ENCODE measurements around the gene TFR2.

The TFR2 gene

GRCh38 chr7:100678291-100678984, 37.1 kb upstream of the TFR2 start:
- TF ChIP-seq POLR2AphosphoS5 (IDR thresholded peaks at IDR 0.05; ENCODE audit: low read depth, low read length) (no peak; the same call in 1 of the 2 replicates), FOXP2 (optimal IDR thresholded peaks at IDR 0.05; ENCODE audit: borderline replicate concordance, extremely low read depth, extremely low read length, insufficient read depth) (no peak), REST (IDR thresholded peaks at IDR 0.05; ENCODE audit: insufficient read depth in 1 of 2, low read depth in 2 of 2, low read length in 2 of 2) (no peak), SIN3A (IDR thresholded peaks at IDR 0.05; ENCODE audit: borderline replicate concordance, insufficient read depth, low read length) (no peak), TAF1 (IDR thresholded peaks at IDR 0.05; ENCODE audit: borderline replicate concordance, insufficient read depth, low read length) (no peak)

GRCh38 chr7:100677308-100678267, 36.2 kb upstream of the TFR2 start:
- no peak for TF ChIP-seq REST (IDR thresholded peaks at IDR 0.05; ENCODE audit: insufficient read depth in 1 of 2, low read depth in 2 of 2, low read length in 2 of 2)
- no peak for TF ChIP-seq SIN3A (IDR thresholded peaks at IDR 0.05; ENCODE audit: borderline replicate concordance, insufficient read depth, low read length)
- no peak for TF ChIP-seq TAF1 (IDR thresholded peaks at IDR 0.05; ENCODE audit: borderline replicate concordance, insufficient read depth, low read length)
- no peak for TF ChIP-seq POLR2AphosphoS5 (IDR thresholded peaks at IDR 0.05; ENCODE audit: low read depth, low read length)
- no peak for TF ChIP-seq FOXP2 (optimal IDR thresholded peaks at IDR 0.05; ENCODE audit: borderline replicate concordance, extremely low read depth, extremely low read length, insufficient read depth)

- TF ChIP-seq POLR2AphosphoS5 (IDR thresholded peaks at IDR 0.05; ENCODE audit: low read depth, low read length) (no peak), TAF1 (IDR thresholded peaks at IDR 0.05; ENCODE audit: borderline replicate concordance, insufficient read depth, low read length) (no peak), FOXP2 (optimal IDR thresholded peaks at IDR 0.05; ENCODE audit: borderline replicate concordance, extremely low read depth, extremely low read length, insufficient read depth) (no peak), SIN3A (IDR thresholded peaks at IDR 0.05; ENCODE audit: borderline replicate concordance, insufficient read depth, low read length) (no peak), REST (IDR thresholded peaks at IDR 0.05; ENCODE audit: insufficient read depth in 1 of 2, low read depth in 2 of 2, low read length in 2 of 2) (no peak)
Observed at GRCh38 chr7:100676501-100677306, 35.4 kb upstream of the TFR2 start.

GRCh38 chr7:100675581-100676350, 34.4 kb upstream of the TFR2 start:
- TF ChIP-seq TAF1 (IDR thresholded peaks at IDR 0.05; ENCODE audit: borderline replicate concordance, insufficient read depth, low read length) (no peak), SIN3A (IDR thresholded peaks at IDR 0.05; ENCODE audit: borderline replicate concordance, insufficient read depth, low read length) (peak; percentile 55; the same call in 1 of the 2 replicates), POLR2AphosphoS5 (IDR thresholded peaks at IDR 0.05; ENCODE audit: low read depth, low read length) (no peak), FOXP2 (optimal IDR thresholded peaks at IDR 0.05; ENCODE audit: borderline replicate concordance, extremely low read depth, extremely low read length, insufficient read depth) (no peak), REST (IDR thresholded peaks at IDR 0.05; ENCODE audit: insufficient read depth in 1 of 2, low read depth in 2 of 2, low read length in 2 of 2) (no peak)

Measured in PFSK-1 (cell line).